HepG2 (cell line): ENCODE results near the gene PLPP3. TPM values are rescaled to one million over a fixed set of nuclear protein-coding genes. Genes with fewer than 3 reads are reported as not detected.
A peak's percentile ranks its signal among the peaks of the same experiment; 100 is the strongest.

ENCODE experiments used
- CHD4 ChIP-seq: fragments of 200-600 bp; sonication (generic); IDR thresholded peaks from 2 replicates; pipeline ENCODE4 v1.7.0; 2017; ENCODE audit warnings: mild to moderate bottlenecking, low read length, borderline replicate concordance
- ERF ChIP-seq: IDR thresholded peaks from 2 replicates; pipeline ENCODE4 v1.6.1; 2018; ENCODE audit warnings: missing biosample characterization, missing genetic modification reagents
- FOSL2 ChIP-seq: sonication (generic); formaldehyde crosslinking; IDR thresholded peaks from 2 replicates; pipeline ENCODE4 v1.4.0; 2020; ENCODE audit warnings: missing genetic modification reagents
- FOXO1 ChIP-seq: sonication (generic); formaldehyde crosslinking; IDR thresholded peaks from 2 replicates; pipeline ENCODE4 v1.4.0; 2020; ENCODE audit warnings: missing genetic modification reagents
- HDAC6 ChIP-seq: fragments of 200-600 bp; sonication (generic); IDR thresholded peaks from 2 replicates; pipeline ENCODE4 v1.7.0; 2017; ENCODE audit warnings: mild to moderate bottlenecking, antibody characterized with exemption, low read length, low read depth
- HNF1A ChIP-seq, 2 experiments: sonication (generic) in 1 of 2; formaldehyde crosslinking in 1 of 2; IDR thresholded peaks; 2 replicates each; pipeline versions ENCODE4 v1.4.0 to v1.6.1; 2016 to 2020; ENCODE audit warnings: borderline replicate concordance in 1 of 2, low read depth in 1 of 2, mild to moderate bottlenecking in 1 of 2, missing genetic modification reagents in 1 of 2
- JUND ChIP-seq: sonication (generic); formaldehyde crosslinking; IDR thresholded peaks from 2 replicates; pipeline ENCODE4 v1.8.0; 2022; ENCODE audit warnings: mild to moderate bottlenecking, missing genetic modification reagents
- MEIS2 ChIP-seq: sonication (generic); formaldehyde crosslinking; IDR thresholded peaks from 2 replicates; pipeline ENCODE4 v1.9.0; 2021; ENCODE audit warnings: mild to moderate bottlenecking, missing genetic modification reagents
- PATZ1 ChIP-seq: sonication (generic); formaldehyde crosslinking; IDR thresholded peaks from 2 replicates; pipeline ENCODE4 v1.4.0; 2020; ENCODE audit warnings: missing genetic modification reagents
- PPARG ChIP-seq: conservative IDR thresholded peaks from 2 replicates; pipeline ENCODE4 v1.6.1; 2016; ENCODE audit warnings: missing biosample characterization, missing genetic modification reagents
- RELA ChIP-seq: sonication (generic); formaldehyde crosslinking; IDR thresholded peaks from 2 replicates; pipeline ENCODE4 v1.4.0; 2020; ENCODE audit warnings: missing genetic modification reagents
- SOX13 ChIP-seq, 3 experiments: fragments of 450-650 bp in 1 of 3; sonication (generic) in 1 of 3; formaldehyde crosslinking in 1 of 3; IDR thresholded peaks in 2 of 3; conservative IDR thresholded peaks in 1 of 3; 2 replicates each; pipeline versions ENCODE4 v1.5.0 to v1.6.1; 2016 to 2020; ENCODE audit warnings: antibody characterized with exemption in 1 of 3, mild to moderate bottlenecking in 1 of 3, missing compliant biosample characterization in 1 of 3, missing genetic modification reagents in 1 of 3, moderate library complexity in 1 of 3
- TFAP4 ChIP-seq: sonication (generic); IDR thresholded peaks from 2 replicates; pipeline ENCODE4 v1.6.1; 2016; ENCODE audit warnings: low read depth, borderline replicate concordance
- ZKSCAN8 ChIP-seq: IDR thresholded peaks from 2 replicates; pipeline ENCODE4 v1.6.1; 2016; ENCODE audit warnings: borderline replicate concordance, missing genetic modification reagents, missing compliant biosample characterization
- ZNF326 ChIP-seq: sonication (generic); formaldehyde crosslinking; IDR thresholded peaks from 2 replicates; pipeline ENCODE4 v1.4.0; 2020; ENCODE audit warnings: missing genetic modification reagents, borderline replicate concordance
- ZNF687 ChIP-seq: sonication (generic); formaldehyde crosslinking; IDR thresholded peaks from 2 replicates; pipeline ENCODE4 v1.5.1; 2020; ENCODE audit warnings: mild to moderate bottlenecking, missing genetic modification reagents, moderate library complexity
- polyA plus RNA-seq, 8 experiments: library from polyadenylated mRNA; depleted of rRNA in 3 of 8; stranded (reverse) in 7 of 8; unstranded in 1 of 8; fragments of >200 nt; fragmentation: Illumina TruSeq in 4 of 8; extraction: Trizol in 4 of 8; gene quantifications; 2 replicates each; pipeline versions ENCODE4 v1.2.1 to v1.2.3, GENCODE V29; 2011 to 2016; ENCODE audit warnings: low read depth in 4 of 8, missing spikeins in 1 of 8, mixed read lengths in 1 of 8; ENCODE audit not compliant: insufficient read depth in 1 of 8
- total RNA-seq, 5 experiments: library from RNA; depleted of rRNA; stranded (reverse); fragments of >200 nt; fragmentation: Illumina TruSeq; extraction: Trizol; gene quantifications; 2 replicates each; pipeline ENCODE4 v1.2.3, GENCODE V29; 2016; ENCODE audit warnings: low read depth in 1 of 5

The PLPP3 gene
- total and polyA plus RNA-seq, 2 of the 13 experiments (the other 11 are each of a cell fraction or from before 2014, with no cell fraction given), result 49.7 to 65.8 TPM

GRCh38 chr1:56448529-56449300 lies 130.6 kb downstream of the PLPP3 start (continued):
- TF ChIP-seq TFAP4 (peak; percentile 69; the same call in 1 of the 2 replicates), MEIS2 (CRISPR knock-in tag) (peak; percentile 69), ERF (peak; percentile 35; the same call in 1 of the 2 replicates), SOX13 (IDR thresholded peaks at IDR 0.05) (no peak), SOX13 (CRISPR knock-in tag; conservative IDR thresholded peaks at IDR 0.05 in 1 of 2, IDR thresholded peaks at IDR 0.05 in 1 of 2) (peak in 1 of 2 experiments; percentile 82; a peak in 2 of 4 replicates), PATZ1 (CRISPR knock-in tag) (peak; percentile 47; the same call in 1 of the 2 replicates), HNF1A (IDR thresholded peaks at IDR 0.05; ENCODE audit: low read depth) (peak; percentile 29; the same call in 1 of the 2 replicates), HNF1A (CRISPR knock-in tag; IDR thresholded peaks at IDR 0.05; ENCODE audit: borderline replicate concordance) (no peak), ZNF326 (no peak), PPARG (CRISPR knock-in tag) (peak; percentile 48; the same call in 1 of the 2 replicates), JUND (CRISPR knock-in tag) (peak; percentile 31; the same call in 1 of the 2 replicates), FOXO1 (CRISPR knock-in tag) (peak; percentile 48; the same call in 1 of the 2 replicates), RELA (peak; percentile 96; the same call in 1 of the 2 replicates), CHD4 (no peak; the same call in 1 of the 2 replicates), ZKSCAN8 (peak; percentile 69; the same call in 1 of the 2 replicates), HDAC6 (no peak), FOSL2 (CRISPR knock-in tag) (peak; percentile 96), ZNF687 (peak; percentile 28)
